ENCODE results near the gene KCNJ12. TPM values are rescaled to one million over a fixed set of nuclear protein-coding genes. Genes with fewer than 3 reads are reported as not detected.
"Not testable (repeated sequence)": the region's sequence is repeated elsewhere in the genome, so short reads cannot be mapped to it uniquely, and the experiment has no call there.

The KCNJ12 gene
- polyA plus RNA-seq, 3 donors: 5.3 to 8.0 (median 5.4) TPM

DNA sequence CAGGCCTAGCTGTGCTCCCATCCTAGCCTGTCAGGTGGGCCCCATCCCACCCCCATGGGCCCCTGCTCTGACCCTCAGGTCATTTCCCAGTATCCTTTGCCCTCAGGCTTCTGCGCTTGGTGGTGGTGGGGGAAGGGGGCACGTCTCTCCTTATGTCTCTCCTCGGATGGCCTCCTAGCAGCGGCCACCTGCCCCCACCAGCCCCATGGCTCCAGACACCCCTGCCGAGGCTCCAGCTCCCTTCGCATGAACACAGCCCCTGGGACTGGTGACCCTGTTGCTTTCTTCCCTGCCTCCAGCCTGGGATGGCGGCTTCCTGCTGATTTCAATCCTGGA is 27.3 kb upstream of the KCNJ12 start:
- not testable (repeated sequence) for DNase-seq (ENCODE audit: low read depth in 3 of 3, low spot score in 2 of 3)

DNA sequence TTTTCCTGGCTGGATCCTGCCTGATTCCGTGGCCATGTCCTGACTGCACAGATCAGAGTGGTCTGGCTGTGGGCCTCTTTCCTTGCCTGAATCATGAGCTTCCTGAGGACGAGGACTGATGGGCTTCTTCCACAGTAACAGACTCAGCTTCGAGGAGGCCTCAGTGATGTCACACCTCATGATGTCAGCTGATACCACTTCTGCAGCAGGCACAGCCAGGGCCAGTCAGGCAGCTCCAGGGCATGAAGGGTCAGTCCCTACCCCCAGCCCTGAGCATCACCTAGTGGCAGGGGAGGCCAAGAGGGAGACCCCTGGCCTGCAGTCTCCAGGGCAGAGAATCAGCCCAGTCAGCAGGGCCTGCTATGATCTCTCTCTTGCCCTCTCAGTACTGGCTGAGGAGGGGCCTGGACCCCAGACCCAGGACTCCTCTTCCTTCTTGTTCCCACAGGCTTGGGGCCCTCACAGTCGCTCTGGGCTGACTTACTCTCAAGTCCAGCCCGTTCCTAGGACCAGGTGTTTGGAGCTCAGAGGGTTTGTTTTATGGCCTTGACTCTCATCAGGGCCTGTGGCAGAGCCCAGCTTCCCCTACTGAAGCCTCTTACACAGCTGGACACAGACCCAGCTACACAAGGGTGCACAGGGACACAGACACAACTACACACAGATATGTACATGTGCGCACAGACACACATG is 26.7 kb upstream of the KCNJ12 start:
- DNase-seq (ENCODE audit: low read depth in 3 of 3, low spot score in 2 of 3): not testable (repeated sequence)

DNA sequence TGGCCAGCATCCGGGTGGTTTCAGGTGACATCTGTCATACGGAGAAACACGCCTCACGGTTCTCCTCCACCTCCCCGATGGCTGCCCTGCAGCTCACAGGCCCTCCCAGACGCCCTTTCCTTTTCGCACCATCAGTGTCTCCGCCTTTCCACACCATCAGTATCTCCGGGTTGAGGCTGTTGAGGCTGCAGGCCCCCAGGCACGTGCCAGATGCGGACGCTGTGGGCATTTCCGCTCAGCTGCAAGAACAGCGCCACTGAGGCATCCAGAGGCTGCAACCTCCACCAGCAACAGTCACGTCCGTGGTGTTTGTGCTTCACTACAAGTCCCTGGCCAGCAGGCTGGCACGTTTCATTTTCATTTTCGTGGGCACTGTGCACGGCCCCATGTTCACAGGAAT is 25.7 kb upstream of the KCNJ12 start:
- DNase-seq (ENCODE audit: low read depth in 3 of 3, low spot score in 2 of 3): not testable (repeated sequence)

DNA sequence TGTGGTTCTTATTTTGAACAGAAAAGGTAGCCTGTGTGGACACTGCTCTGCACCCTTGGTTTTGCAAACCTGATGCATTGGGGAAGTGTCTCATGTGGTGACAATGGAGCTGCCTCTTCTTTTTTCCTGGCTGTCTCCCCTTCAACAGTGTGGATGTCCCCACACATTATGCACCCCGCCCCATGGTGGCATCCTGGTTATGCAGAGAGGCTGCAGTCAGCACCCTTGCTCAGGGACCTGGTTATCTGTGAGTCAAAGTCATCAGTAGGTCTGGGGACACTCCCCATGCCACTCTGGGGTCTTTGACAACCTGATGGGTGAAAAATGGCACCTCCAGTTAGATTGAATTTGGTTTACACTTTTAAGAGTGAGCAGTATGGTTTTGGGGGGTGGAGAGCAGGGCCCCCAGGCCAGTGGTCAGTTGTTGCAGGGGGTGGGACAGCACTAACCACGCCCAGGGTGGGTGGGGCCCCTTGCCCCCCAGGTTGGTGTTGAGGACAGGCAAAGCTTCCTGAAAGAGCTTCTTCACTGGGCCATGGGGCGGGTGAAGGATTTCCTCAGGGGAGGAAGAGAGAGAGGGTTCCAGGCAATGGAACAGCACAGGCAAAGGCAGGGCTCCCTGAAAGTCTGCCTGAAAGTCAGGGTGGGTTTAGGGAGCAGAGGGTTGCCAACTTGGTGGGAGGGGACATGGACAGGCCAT is 24.6 kb upstream of the KCNJ12 start:
- DNase-seq (ENCODE audit: low read depth in 3 of 3, low spot score in 2 of 3): no peak

DNA sequence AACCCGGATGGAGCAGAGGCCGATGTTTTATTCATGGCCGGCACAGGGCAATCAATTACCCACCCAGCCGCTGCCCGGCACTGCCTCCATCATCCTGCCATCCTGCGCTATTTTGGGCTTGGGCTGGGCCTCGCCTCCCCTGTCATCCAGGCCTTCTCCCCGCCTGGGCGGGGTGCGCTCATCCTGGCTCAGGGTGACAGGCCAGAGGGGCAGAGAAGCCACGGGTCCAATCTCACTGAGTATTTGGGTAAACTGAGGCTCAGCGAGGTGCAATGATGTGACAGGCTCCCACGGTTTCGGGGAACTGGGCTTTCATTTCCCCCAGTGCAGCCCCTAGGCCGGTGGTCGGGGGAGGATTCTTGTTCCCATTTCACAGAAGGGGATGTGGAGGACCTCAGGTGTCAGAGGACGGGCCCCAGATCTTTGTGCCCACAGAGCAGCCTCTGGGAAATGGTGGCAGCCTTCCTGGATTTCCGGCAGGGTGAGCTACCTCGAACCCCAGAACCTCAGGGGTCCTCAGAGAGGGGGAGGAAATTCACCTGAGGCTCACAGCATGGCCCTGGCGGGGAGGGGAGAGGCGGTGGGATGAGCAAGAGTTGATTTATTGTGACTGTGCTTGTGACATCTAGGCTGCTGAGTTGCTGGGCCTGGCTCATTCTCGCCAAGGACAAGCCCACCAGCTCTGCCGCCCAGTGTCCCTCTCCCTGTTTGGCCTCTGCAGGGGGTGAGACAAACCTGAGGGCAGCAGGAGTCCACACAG is 23.8 kb upstream of the KCNJ12 start:
- no peak for DNase-seq (ENCODE audit: low read depth in 3 of 3, low spot score in 2 of 3)

DNA sequence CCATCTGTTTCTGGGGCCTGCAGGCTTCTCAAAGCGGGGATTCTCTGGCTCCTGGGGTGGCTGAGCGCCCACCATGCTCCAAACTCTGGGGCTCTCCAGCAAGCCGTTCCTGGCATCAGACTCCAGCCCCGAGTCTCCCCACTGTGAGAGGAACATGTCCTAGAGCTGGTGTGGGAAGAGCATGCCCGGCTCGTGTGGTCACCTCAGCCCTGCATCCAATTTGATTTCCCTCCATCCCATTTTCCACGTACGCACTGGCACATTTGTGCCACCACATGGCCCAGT is 23.2 kb upstream of the KCNJ12 start:
- DNase-seq (ENCODE audit: low read depth in 3 of 3, low spot score in 2 of 3): no peak

DNA sequence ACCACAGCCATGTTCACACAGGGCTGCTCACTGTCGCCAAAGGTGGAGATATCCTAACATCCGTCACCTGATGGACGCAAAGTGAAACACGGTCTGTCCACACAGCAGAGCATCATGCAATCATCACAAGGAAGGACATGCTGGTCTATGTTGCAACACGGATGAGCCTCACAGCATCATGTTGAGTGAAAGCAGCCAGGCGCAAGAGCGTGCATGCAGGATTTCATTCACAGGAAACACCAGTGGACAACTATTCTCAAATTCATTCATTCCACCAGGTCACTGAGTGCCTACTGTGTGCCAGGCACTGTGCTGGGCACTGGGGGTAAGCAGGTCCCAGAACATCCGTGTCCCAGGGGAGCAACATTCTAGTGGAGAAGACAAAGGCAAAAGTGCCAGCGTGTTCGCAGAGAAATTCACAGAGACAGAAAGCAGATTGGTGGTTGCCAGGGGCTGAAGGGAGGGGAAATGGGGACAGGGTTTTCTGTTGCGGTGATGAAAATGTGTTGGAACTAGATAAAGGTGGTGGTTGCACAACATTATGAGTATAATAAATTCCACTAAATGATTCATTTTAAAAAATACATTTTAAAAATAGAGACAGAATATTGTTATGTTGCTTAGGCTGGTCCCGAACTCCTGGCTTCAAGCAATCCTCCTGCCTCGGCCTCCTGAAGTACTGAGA is 22.7 kb upstream of the KCNJ12 start:
- DNase-seq (ENCODE audit: low read depth in 3 of 3, low spot score in 2 of 3): no peak

DNA sequence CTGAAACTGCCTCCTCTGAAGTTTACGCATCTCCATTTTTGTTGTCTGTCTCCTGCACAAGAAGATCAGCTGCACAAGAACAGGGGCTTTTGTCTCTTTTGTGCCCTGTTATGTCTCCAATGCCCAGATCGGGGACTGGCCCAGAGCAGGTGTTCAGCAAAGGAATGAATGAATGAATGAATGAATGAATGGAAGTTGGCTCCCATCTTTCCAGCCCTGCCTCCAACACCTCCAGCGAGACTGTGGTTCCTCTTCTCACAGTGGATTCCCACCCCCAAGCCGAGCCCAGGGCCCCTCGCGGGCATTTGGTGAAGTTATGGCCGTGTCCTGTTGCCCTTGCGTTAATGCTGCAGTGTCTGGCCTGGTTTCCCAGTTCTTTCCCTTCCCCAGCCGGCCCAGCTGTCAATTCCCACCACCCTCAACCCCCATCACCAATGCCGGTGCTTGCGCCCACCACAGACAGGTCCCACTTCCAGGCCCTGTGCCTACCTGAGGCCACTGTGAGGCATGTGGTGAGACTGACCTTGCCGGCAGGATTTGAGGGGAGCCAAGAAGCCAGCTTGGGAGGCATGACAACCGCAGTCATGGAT is 21.3 kb upstream of the KCNJ12 start:
- DNase-seq (ENCODE audit: low read depth in 3 of 3, low spot score in 2 of 3): no peak

DNA sequence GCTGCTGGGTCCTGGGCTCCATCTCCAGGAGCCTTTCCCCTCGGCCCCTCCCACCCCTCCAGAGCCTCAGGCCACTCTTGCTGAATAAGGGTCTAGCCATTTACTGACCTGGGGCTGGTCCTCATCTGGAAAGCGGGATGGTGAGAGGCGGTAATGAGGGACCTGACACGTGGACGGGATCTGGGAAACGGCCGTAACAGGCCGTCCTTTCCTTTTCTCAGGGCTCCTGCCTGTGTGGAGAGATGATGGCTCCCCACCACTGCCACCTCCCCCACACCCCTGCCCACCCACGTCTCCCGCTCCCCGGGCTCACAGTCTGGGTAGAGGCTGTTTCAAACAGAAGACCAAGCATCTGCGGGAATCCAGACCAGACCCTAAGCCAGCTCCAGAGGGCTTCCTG is 20.6 kb upstream of the KCNJ12 start:
- no peak for DNase-seq (ENCODE audit: low read depth in 3 of 3, low spot score in 2 of 3)

DNA sequence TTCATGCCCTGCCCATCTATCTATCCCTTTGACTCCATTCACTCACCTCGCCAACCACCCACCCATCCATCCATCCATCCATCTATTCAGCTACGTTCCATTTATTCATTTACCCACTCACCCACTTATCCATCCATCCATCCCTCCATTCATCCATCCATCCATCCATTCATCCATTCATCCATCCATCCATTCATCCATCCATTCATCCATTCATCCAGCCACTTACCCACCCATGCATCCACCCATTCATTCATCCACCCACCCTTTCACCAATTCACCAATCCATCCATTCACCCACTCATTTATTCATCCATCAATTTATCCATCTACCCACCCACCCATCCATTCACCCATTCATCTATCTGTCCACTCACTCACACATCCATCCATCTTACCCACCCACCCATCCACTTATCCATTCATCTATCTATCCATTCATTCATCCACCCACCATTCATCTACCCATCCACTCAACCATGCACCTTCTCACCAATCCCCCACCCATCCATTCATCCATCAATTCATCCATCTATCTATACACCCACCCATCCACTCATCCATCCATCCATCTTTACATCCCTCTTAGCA is 19.5 kb upstream of the KCNJ12 start:
- no peak for DNase-seq (ENCODE audit: low read depth in 3 of 3, low spot score in 2 of 3)

DNA sequence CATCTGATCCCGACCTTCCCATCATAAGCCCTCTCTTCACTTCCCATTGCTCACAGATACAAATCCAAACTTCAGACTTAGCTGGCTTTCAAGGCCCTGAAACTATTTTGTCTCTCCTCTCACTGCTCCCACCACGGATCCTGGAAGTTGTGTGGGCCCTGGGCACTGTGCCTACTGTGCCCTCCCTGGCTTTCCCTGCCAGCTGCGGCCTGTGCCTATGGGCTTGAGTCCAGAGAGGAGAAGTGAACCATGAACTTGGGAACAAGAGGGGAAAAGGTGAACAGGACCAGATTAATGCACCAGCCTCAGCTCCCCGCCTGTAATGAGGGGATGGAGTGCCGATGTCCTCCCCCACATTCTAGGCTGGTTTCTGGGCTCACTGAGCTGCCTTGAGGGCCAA is 18.9 kb upstream of the KCNJ12 start:
- DNase-seq (ENCODE audit: low read depth in 3 of 3, low spot score in 2 of 3): no peak

DNA sequence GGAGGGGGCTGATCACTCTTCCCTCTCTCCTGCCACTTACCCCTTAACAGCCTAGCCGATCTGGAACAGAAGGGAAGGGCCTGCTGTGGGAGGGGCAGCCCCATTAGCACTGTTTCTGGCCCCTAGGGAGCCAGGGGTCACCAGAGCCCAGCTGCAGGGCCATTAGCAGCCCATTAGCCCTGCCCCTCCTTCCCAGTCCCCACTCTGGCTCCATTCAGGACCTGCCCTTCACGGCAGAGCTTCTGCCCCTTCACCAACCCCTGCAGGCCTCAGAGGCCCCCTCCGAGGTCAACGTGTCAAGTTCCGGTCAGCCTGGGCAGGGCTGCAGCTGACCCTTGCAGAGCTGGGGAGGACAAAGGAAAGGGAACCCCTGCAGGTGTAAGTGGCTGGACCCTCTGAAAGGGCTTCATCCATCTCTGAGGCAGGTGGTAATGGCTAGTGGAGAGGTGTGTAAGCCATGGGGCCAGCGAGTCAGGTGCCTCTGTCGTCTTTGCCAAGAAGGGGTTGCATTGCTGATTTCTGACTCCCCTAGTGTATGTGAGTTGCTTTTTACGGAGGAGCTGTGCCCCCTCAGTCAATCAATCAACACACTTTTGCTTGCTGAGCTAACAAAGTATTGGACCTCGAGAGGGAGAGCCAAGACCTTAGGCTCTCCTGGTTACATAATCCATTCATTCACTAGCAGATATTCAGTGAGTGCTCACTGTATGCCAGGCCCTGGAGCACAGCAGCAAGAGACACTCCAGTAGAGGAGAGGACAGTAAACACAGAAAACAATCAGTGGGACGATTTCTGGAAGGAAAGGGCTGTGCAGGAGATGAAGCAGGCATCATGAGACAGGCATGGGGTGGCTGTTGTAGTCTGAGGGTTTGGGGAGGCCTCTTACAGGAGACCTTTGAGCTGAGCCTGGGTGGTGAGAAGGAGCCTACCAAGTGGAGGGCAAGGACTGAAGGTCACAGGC is 18.2 kb upstream of the KCNJ12 start:
- no peak for DNase-seq (ENCODE audit: low read depth in 3 of 3, low spot score in 2 of 3)

DNA sequence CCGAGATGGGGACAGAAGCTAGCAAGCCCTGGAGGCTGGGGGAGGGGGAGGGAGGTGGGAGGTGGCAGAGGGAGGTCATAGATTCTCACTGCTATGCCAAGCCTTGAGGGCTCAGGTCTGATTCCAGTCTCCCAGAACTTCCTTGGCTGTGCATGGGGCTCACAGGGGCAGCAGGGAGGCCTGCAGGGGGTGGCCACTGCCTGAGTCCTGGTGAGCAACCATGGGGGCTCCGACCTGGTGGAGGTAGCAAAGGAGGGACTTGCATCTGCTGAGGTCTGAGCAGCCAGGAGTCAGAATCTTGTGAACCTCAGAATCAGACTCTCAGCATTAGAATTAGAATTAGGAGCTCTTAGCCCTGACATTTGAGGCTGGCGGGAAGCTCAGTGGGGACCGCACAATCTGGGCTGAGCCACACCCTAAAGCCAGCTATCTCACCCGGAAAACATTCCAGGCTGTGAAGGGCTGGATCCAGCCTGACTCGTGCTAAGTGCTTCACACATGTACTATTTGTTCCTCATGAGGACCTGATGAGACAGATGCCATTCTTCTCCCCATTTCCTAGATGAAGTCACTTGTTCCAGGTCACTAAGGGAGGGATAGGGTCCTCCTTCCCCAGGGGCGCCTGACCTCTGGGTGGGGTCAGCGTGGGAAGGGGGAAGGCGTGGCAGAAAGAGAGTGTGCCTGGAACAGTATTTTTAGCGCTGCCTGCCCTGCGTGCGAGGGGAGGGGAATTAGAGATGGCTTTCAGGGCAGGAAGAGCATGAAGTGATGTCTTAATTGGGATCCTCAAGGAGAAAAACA is 17.3 kb upstream of the KCNJ12 start:
- DNase-seq (ENCODE audit: low read depth in 3 of 3, low spot score in 2 of 3): no peak

DNA sequence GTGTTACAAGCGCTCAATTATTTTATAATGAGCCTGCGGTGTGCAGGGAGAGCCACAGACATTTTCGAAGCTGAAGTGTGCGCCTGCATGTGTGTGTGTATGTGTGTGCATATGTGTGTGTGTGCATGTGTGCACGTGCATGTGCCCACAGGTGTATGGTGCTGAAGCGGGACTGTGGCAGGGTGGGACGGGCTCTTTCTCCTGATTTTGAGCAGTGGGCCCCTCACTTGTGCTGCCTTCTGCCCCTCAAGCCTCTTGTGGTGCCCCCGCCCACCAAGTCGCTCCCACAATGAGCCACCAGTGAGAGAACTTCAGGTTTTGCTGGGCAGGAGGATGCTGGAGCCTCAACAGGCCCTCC is 16.7 kb upstream of the KCNJ12 start:
- DNase-seq (ENCODE audit: low read depth in 3 of 3, low spot score in 2 of 3): no peak

DNA sequence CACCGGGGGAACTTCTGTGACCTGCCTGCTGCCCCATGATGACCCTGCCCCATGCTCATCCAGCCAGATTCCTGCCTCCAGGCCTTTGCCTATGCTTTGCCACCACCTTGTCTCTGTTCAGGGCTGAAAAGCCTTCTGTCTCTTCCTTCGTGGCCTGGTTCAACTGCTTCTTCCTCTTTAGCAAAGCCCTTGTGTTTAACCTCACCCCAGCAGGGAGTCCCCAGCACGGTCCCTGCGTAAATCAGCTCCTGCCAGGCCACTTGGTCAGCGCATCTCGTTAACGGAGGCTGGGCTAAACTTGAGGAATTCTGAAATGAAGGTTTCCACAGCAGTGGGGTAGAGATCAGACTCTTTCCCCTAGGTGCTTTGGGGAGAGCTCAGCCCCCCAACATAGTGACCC is 16.1 kb upstream of the KCNJ12 start:
- no peak for DNase-seq (ENCODE audit: low read depth in 3 of 3, low spot score in 2 of 3)

DNA sequence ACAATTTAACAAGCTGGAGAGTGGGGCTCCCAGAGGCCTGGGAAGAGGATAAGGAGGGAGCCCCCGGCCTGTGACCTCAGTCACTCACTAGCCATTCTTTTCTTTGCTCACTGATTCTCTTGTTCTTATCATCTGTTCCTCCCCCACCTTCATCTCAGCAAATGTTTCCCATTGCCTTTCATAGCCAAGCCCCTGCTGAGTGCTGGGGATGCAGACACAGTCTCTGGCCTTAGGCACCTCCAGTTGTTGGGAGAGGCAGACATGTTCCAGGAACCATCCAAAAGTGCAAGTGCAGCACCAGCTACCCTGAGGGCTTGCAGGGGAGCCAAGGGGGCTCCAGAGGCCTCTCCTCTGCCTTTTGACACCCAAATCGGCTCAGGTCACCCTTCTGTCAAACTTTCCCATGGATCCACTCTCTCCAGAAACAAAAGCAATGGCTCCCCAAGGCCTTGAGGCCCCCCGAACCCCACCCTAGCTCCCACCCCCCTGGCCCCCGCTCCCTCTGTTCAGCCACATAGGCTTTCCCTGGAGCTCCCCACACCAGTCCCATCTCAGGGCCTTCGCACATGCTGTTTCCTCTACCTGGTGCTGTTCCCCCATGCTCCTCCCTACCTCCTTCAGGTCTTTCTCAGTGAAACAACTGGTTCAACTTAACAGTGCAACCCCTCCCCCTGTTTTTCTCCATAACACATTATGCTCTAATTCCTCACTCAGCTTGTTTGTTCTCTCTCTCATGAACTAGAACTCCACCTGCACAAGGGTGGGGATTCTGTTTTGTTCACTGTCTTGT is 14.9 kb upstream of the KCNJ12 start:
- no peak for DNase-seq (ENCODE audit: low read depth in 3 of 3, low spot score in 2 of 3)

DNA sequence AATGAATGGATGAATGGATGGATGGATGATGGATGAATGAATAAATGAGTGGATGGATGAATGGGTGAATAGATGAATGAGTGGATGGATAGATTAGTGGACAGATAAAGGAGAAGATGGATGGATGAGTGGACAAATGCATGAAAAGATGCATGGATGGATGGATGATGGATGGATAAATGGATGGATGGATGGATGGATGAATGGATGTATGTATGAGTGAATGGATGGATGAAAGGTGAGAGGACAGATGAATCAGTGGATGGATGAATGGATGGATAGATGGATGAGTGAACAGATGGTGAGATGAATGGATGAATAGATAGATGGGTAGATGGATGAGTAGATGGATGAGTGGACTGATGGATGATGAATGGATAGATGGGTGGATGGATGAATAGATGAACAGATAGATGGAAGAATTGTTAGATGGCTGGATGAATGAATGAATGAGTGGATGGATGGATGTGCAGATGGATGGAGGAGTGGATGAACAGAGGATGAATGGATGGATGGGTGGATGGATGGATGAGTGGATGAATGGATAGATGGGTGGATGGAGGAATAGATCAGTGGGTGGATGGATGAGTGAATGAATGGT is 13.7 kb upstream of the KCNJ12 start:
- DNase-seq (ENCODE audit: low read depth in 3 of 3, low spot score in 2 of 3): no peak
